Small intestine (tissue), 7 donors: ENCODE results near the gene UBE2K. TPM values are rescaled to one million over a fixed set of nuclear protein-coding genes. Genes with fewer than 3 reads are reported as not detected.

ENCODE experiments used
- DNase-seq, 2 donors: peaks; one replicate each; pipeline versions ENCODE4 v3.0.0 to v3.0.0-alpha.2; 2013
- FAIRE-seq: peaks from 2 replicates; lab custom pipeline; 2012; peaks lifted over from hg19 to GRCh38; lab: Jason Lieb, UNC
- H3K27ac ChIP-seq, 3 donors: one replicate each; pipeline ENCODE4 v1.5.1; 2013; ENCODE audit warnings: low read length in 2 of 3, mild to moderate bottlenecking in 2 of 3, control low read depth in 1 of 3, inconsistent platforms in 1 of 3, low read depth in 1 of 3, moderate library complexity in 1 of 3
- H3K27me3 ChIP-seq, 3 donors: one replicate each; pipeline ENCODE4 v1.6.1; 2013; ENCODE audit warnings: low read length in 3 of 3, inconsistent platforms in 1 of 3; ENCODE audit not compliant: control insufficient read depth in 3 of 3, insufficient read depth in 3 of 3
- H3K36me3 ChIP-seq, 3 donors: one replicate each; pipeline ENCODE4 v1.6.1; 2013; ENCODE audit warnings: low read length in 3 of 3, inconsistent platforms in 1 of 3, low read depth in 1 of 3, mild to moderate bottlenecking in 1 of 3, moderate library complexity in 1 of 3; ENCODE audit not compliant: control insufficient read depth in 3 of 3, insufficient read depth in 2 of 3
- H3K4me1 ChIP-seq, 3 donors: one replicate each; pipeline ENCODE4 v1.6.1; 2013; ENCODE audit warnings: low read length in 2 of 3, inconsistent platforms in 1 of 3, low read depth in 1 of 3, mild to moderate bottlenecking in 1 of 3, moderate library complexity in 1 of 3; ENCODE audit not compliant: control insufficient read depth in 3 of 3, insufficient read depth in 2 of 3
- H3K4me3 ChIP-seq, 3 donors: one replicate each; pipeline ENCODE4 v1.5.1; 2013; ENCODE audit warnings: low read length in 3 of 3, control low read depth in 1 of 3, inconsistent platforms in 1 of 3, low read depth in 1 of 3, mild to moderate bottlenecking in 1 of 3, moderate library complexity in 1 of 3
- H3K9me3 ChIP-seq, 2 donors: one replicate each; pipeline ENCODE4 v1.6.1; 2013; ENCODE audit warnings: low read depth in 1 of 2, low read length in 1 of 2; ENCODE audit not compliant: control insufficient read depth in 2 of 2, insufficient read depth in 1 of 2
- WGBS, 3 donors: extraction: QIAGEN DNeasy Blood & Tissue Kit; methylation state at CpG; one replicate each; pipeline ENCODE4 v1.1.7; 2013; 5-methylcytosine and 5-hydroxymethylcytosine counted together
- polyA plus RNA-seq, 4 donors: library from polyadenylated mRNA; stranded (reverse) in 3 of 4; unstranded in 1 of 4; fragments of 200-250 nt in 3 of 4; fragments of 120-200 nt in 1 of 4; gene quantifications; one replicate each; pipeline versions ENCODE4 v1.2.1 to v1.2.3, GENCODE V29; 2013
- donor health status: healthy with polysubstance abuse.
- donor health status: control.
- donor health status: control.
- donor health status: Bipolar disorder and iron deficiency.
- donor health status: healthy.

UBE2K gene
- polyA plus RNA-seq, 4 donors = 33.5 to 53.0 (median 35.6) TPM

DNA sequence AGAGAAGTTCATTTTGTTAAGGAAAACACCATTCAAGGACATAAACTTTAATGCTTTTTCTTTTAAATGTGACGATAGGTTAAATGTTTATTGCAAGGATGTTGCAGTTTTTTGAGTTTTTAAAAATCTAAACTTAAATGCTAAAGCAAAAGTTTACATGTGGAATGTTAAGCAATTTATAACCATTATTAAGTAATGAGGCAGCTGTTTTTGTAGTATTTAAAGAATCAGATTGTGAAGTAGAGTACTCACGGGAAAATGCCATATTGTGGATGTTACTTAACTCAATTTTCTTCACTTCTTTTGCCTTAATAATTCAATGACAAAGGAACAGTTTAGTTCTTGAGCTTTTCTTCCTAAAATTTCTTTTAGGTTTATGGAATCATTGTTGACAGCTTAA, 43.5 kb downstream of the UBE2K start:
- H3K4me1 ChIP-seq = no peaks in the 10 kb centered on the region
- peaks cover 1 to 18% (median 3%) of the 10 kb centered on the region in 3 donors for H3K36me3 ChIP-seq
- no peak overlapping the region for H3K4me3 ChIP-seq
- FAIRE-seq = no peak
- no peaks in the 10 kb centered on the region for H3K27me3 ChIP-seq
- 87 to 95% (median 87%) methylated on average over 2 of the region's 2 CpGs for WGBS, 3 donors
- no peaks in the 10 kb centered on the region for H3K9me3 ChIP-seq
- H3K27ac ChIP-seq = no peak overlapping the region
- DNase-seq = no peak

- no peak for FAIRE-seq
- DNase-seq = no peak
- no peaks in the 10 kb centered on the region for H3K4me1 ChIP-seq
- H3K36me3 ChIP-seq = peaks cover 0 to 29% (median 1%) of the 10 kb centered on the region in 3 donors
- H3K9me3 ChIP-seq = no peaks in the 10 kb centered on the region
- no peak overlapping the region for H3K27ac ChIP-seq
- H3K27me3 ChIP-seq = no peaks in the 10 kb centered on the region
- H3K4me3 ChIP-seq = no peak overlapping the region
- 83 to 92% (median 89%) methylated on average over 1 of the region's 1 CpG for WGBS, 3 donors
Observed at GRCh38 chr4:39745920-39746319, 48.0 kb downstream of the UBE2K start.

- Histone ChIP-seq H3K4me3 (no peak overlapping the region), H3K9me3 (no peaks in the 10 kb centered on the region), H3K27ac (no peak overlapping the region), H3K27me3 (no peaks in the 10 kb centered on the region), H3K4me1 (no peaks in the 10 kb centered on the region), H3K36me3 (peaks cover 0 to 42% (median 3%) of the 10 kb centered on the region in 3 donors)
- WGBS, 3 donors = 54 to 69% (median 67%) methylated on average over 3 of the region's 3 CpGs
- DNase-seq (no peak), FAIRE-seq (no peak)
Observed at GRCh38 chr4:39750216-39750615, 52.3 kb downstream of the UBE2K start.

GRCh38 chr4:39754309-39754708, 56.4 kb downstream of the UBE2K start:
- no peaks in the 10 kb centered on the region for H3K27me3 ChIP-seq
- peaks cover 2 to 43% (median 9%) of the 10 kb centered on the region in 3 donors for H3K36me3 ChIP-seq
- H3K4me3 ChIP-seq = no peak overlapping the region
- no peak for FAIRE-seq
- WGBS, 3 donors = 81 to 92% (median 91%) methylated on average over 6 of the region's 6 CpGs
- no peak overlapping the region for H3K27ac ChIP-seq
- no peaks in the 10 kb centered on the region for H3K9me3 ChIP-seq
- H3K4me1 ChIP-seq = no peaks in the 10 kb centered on the region
- DNase-seq = no peak

DNA sequence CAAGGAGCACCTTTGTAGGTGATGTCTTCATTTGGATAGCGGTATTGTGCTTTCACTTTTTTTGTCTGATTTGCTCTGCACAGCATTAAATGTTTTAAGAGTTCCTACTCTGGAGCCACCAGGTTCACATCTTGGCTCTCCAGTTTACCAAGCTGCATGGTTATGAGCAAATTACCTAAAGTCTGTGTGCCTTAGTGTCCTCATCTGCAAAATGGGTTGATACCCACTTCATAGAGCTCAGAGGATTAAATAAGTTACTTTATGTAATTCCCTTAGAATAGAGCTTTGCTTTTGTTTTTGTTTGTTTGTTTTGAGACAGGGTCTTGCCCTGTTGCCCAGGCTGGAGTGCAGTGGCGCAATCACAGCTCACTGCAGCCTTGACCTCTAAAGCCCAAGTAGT, 58.2 kb downstream of the UBE2K start:
- Histone ChIP-seq H3K4me3 (no peak overlapping the region), H3K36me3 (peaks cover 2 to 34% (median 18%) of the 10 kb centered on the region in 3 donors), H3K4me1 (no peaks in the 10 kb centered on the region), H3K9me3 (no peaks in the 10 kb centered on the region), H3K27ac (no peak overlapping the region), H3K27me3 (no peaks in the 10 kb centered on the region)
- 97 to 100% (median 98%) methylated on average over 2 of the region's 2 CpGs for WGBS, 3 donors
- DNase-seq = no peak
- FAIRE-seq = no peak

- no peaks in the 10 kb centered on the region for H3K27me3 ChIP-seq
- no peak overlapping the region for H3K4me3 ChIP-seq
- WGBS, 3 donors = 93 to 97% (median 94%) methylated on average over 6 of the region's 6 CpGs
- peaks cover 2 to 34% (median 26%) of the 10 kb centered on the region in 3 donors for H3K36me3 ChIP-seq
- DNase-seq (no peak), FAIRE-seq (no peak)
- H3K4me1 ChIP-seq = no peaks in the 10 kb centered on the region
- no peaks in the 10 kb centered on the region for H3K9me3 ChIP-seq
- no peak overlapping the region for H3K27ac ChIP-seq
Observed at GRCh38 chr4:39758176-39758575, 60.2 kb downstream of the UBE2K start.

DNA sequence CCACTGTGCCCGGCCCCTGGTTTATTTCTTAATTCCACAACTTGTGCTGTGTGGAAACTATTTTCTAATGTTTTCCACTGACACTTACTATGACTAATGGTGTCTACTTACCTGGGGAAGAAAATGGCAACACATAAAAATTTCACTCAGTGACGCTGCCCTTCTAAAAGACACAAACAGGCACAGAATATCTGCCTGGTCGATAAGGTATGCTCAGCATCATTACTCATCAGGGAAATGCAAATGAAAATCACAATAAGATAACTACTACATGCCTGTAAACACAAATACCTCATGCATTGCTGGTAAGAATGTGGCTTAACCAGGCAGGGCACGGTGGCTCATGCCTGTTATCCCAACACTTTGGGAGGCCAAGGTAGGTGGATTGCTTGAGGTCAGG, 61.6 kb downstream of the UBE2K start:
- no peak for DNase-seq
- Histone ChIP-seq H3K27me3 (no peaks in the 10 kb centered on the region), H3K27ac (no peak overlapping the region), H3K9me3 (no peaks in the 10 kb centered on the region), H3K4me3 (no peak overlapping the region), H3K36me3 (peaks cover 2 to 41% (median 23%) of the 10 kb centered on the region in 3 donors), H3K4me1 (no peaks in the 10 kb centered on the region)
- WGBS, 3 donors = 88 to 92% (median 89%) methylated on average over 4 of the region's 4 CpGs
- FAIRE-seq = no peak

GRCh38 chr4:39761005-39761667, 63.2 kb downstream of the UBE2K start:
- FAIRE-seq = no peak
- Histone ChIP-seq H3K36me3 (peaks cover under 1 to 52% (median 23%) of the 10 kb centered on the region in 3 donors), H3K9me3 (no peaks in the 10 kb centered on the region), H3K27ac (no peak overlapping the region), H3K4me3 (no peak overlapping the region), H3K4me1 (no peaks in the 10 kb centered on the region), H3K27me3 (no peaks in the 10 kb centered on the region)
- no peak for DNase-seq
- 93 to 95% (median 95%) methylated on average over 4 of the region's 4 CpGs for WGBS, 3 donors
